CD4-positive, alpha-beta memory T cell (primary cell): ENCODE measurements around the gene IQCF2. TPM values are rescaled to one million over a fixed set of nuclear protein-coding genes. Genes with fewer than 3 reads are reported as not detected.

Experiments
- polyA plus RNA-seq, 2 donors: library from polyadenylated mRNA; unstranded; fragments of 300-500 nt; fragmentation: Illumina TruSeq; gene quantifications; one replicate each; pipeline ENCODE4 v1.2.3, GENCODE V29; 2021
- total RNA-seq, 2 experiments: library from RNA; stranded (reverse); gene quantifications; one replicate each; pipeline ENCODE4 v1.2.3, GENCODE V29; 2021

Gene IQCF2
- total and polyA plus RNA-seq, 4 experiments from 2014 or later, result not detected

Other genes starting within 250 kb of the IQCF2 start
- 10 to 100 TPM; 40.0 to 40.9 TPM for gene TEX264, start 190.4 kb upstream of the IQCF2 start, total RNA-seq
- gene TEX264, start 190.4 kb upstream of the IQCF2 start, polyA plus RNA-seq, result 100 to 1,000 TPM; 110 to 138 TPM
- gene GRM2, start 154.5 kb upstream of the IQCF2 start, total RNA-seq, result 1 to 10 TPM; 1.1 to 1.9 TPM
- under 1 TPM in 1 of 2 donors, not detected in 1; 0.07 TPM for gene GRM2, start 154.5 kb upstream of the IQCF2 start, polyA plus RNA-seq
- gene IQCF6, start 82.4 kb upstream of the IQCF2 start, total RNA-seq, result not detected
- not detected for gene IQCF6, start 82.4 kb upstream of the IQCF2 start, polyA plus RNA-seq
- not detected for gene IQCF5, start 14.0 kb downstream of the IQCF2 start, total RNA-seq
- not detected for gene IQCF5, start 14.0 kb downstream of the IQCF2 start, polyA plus RNA-seq
- not detected for gene IQCF1, start 41.7 kb downstream of the IQCF2 start, total RNA-seq
- gene IQCF1, start 41.7 kb downstream of the IQCF2 start, polyA plus RNA-seq, result not detected
- gene RRP9, start 80.3 kb downstream of the IQCF2 start, total RNA-seq, result 10 to 100 TPM; 15.2 to 17.3 TPM
- gene RRP9, start 80.3 kb downstream of the IQCF2 start, polyA plus RNA-seq, result 10 to 100 TPM; 19.3 to 20.7 TPM
- 10 to 100 TPM in 1 of 2 experiments, 1 to 10 TPM in 1; 8.1 to 10.5 TPM for gene PARP3, start 80.7 kb downstream of the IQCF2 start, total RNA-seq
- 1 to 10 TPM; 2.9 to 5.6 TPM for gene PARP3, start 80.7 kb downstream of the IQCF2 start, polyA plus RNA-seq
- not detected for gene GPR62, start 93.8 kb downstream of the IQCF2 start, total RNA-seq
- not detected for gene GPR62, start 93.8 kb downstream of the IQCF2 start, polyA plus RNA-seq
- 10 to 100 TPM; 18.7 to 20.5 TPM for gene PCBP4, start 105.8 kb downstream of the IQCF2 start, total RNA-seq
- gene PCBP4, start 105.8 kb downstream of the IQCF2 start, polyA plus RNA-seq, result 10 to 100 TPM; 13.0 to 19.4 TPM
- gene ABHD14B, start 112.4 kb downstream of the IQCF2 start, total RNA-seq, result 10 to 100 TPM; 82.1 to 85.6 TPM
- 100 to 1,000 TPM in 1 of 2 donors, 10 to 100 TPM in 1; 77.4 to 112 TPM for gene ABHD14B, start 112.4 kb downstream of the IQCF2 start, polyA plus RNA-seq
- 10 to 100 TPM; 23.7 to 24.5 TPM for gene ABHD14A, start 113.4 kb downstream of the IQCF2 start, total RNA-seq
- gene ABHD14A, start 113.4 kb downstream of the IQCF2 start, polyA plus RNA-seq, result 100 to 1,000 TPM in 1 of 2 donors, 10 to 100 TPM in 1; 95.6 to 136 TPM
- gene ACY1, start 121.9 kb downstream of the IQCF2 start, total RNA-seq, result 1 to 10 TPM; 7.7 to 8.4 TPM
- 10 to 100 TPM; 11.4 to 14.9 TPM for gene ACY1, start 121.9 kb downstream of the IQCF2 start, polyA plus RNA-seq
- gene RPL29, start 134.3 kb downstream of the IQCF2 start, total RNA-seq, result 1,000 to 10,000 TPM; 1,263 to 1,270 TPM
- 1,000 to 10,000 TPM in 1 of 2 donors, 100 to 1,000 TPM in 1; 967 to 1,467 TPM for gene RPL29, start 134.3 kb downstream of the IQCF2 start, polyA plus RNA-seq
- gene DUSP7, start 195.0 kb downstream of the IQCF2 start, total RNA-seq, result 10 to 100 TPM; 43.6 to 44.7 TPM
- 10 to 100 TPM in 1 of 2 donors, 1 to 10 TPM in 1; 2.8 to 10.2 TPM for gene DUSP7, start 195.0 kb downstream of the IQCF2 start, polyA plus RNA-seq